ACHN (cell line): ENCODE data around the gene IQGAP2.

Experiments
- DNase-seq: peaks from one replicate; pipeline ENCODE4 v3.0.0-alpha.2; 2015
- in situ Hi-C: cut with HindIII; loops from 2 replicates; pipeline ENCODE4 v1.10.0; 2017; ENCODE audit warnings: low sequenced_read_pairs, low pct_ligation_motif_present, low pct_unique_long_range_greater_than_20kb

IQGAP2 gene

GRCh38 chr5:76380346-76381066 is 22.6 kb upstream of the IQGAP2 start:
- DNase-seq: no peak
- in situ Hi-C loops: no loop called here

DNA sequence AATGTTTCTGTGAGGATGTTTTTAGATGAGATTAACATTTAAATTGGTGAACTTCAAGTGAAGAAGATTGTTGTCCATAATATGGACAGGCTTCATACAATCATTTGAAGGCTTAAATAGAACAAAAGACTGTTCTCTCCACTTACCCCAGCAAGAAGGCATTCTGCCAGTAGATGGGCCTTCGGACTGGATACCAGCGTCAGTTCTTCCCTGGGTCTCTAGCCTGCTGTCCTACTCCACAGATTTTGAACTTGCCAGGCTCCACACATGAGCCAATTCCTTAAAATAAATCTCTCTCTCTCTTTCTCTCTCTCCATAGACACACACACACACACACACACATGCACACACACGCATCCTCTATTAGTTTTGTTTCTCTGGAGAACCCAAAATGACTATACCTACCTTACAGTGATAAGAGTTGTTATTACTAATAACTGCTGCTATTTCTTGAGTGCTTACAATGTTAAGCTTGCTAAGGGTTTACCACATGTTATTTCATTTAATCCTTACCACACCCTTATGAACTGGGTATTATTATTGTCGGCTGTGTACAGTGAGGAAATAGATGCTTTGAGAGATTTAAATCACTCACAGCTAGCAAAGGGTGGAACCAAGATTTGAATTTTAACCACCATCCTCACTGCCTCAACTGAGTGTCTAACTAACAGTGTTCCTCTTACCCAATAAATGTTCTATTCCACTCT is 19.8 kb upstream of the IQGAP2 start:
- no peak for DNase-seq
- in situ Hi-C loops: no loop called here

DNA sequence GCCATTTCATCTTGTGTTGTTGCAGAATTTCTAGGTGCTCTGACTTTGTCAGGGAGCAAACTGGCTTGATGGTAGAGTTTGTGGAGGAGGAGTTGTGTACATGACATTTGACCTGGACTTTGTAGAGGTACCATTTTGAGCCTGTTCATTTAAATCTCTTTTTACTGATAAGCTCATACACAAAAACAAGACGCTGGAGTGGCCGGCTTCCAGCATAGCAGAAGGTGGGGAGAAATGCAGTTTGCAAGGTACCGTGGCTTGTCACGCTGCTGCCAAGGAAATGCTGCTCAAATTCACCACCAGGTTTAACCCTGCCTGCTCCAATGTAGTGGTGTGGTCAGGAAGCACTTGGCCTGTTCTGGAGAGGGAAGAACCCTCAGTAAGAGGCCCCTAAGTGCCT is 18.9 kb upstream of the IQGAP2 start:
- in situ Hi-C loops: no loop called here
- no peak for DNase-seq

DNA sequence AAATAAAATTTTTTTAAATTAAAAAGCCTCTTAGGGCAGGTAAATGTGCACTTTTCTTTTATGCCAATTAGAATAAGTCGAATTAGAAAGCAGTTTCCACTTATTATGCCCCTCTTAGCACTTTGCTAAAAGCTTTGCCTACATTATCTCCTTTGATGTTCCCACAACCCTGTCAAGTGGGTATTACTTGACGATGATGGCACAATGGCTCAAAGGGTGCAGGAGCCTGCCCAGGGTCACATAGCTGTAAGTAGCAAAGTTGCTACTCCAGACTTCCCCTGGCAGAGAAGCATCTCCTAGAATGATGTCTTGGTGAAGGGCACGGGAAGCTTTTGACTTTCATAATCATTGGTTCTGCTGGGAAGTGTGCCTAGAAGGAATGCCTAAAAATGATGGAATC is 18.4 kb upstream of the IQGAP2 start:
- DNase-seq: no peak
- in situ Hi-C loops: no loop called here

DNA sequence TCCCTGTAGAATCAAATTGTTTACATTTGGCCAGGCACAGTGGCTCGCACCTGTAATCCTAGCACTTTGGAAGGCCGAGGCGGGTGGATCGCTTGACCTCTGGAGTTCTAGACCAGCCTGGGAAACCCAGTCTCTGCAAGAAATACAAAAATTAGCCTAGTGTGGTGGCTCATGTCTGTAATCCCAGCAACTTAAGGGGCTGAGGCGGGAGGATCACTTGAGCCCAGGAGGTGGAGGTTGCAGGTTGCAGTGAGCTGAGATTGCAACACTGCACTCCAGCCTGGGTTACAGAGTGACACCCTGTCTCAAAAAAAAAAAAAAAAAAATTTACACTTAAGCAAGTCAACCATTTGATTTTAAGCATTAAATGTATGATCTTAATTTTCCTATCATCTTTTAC is 17.5 kb upstream of the IQGAP2 start:
- in situ Hi-C loops: no loop called here
- DNase-seq: no peak

DNA sequence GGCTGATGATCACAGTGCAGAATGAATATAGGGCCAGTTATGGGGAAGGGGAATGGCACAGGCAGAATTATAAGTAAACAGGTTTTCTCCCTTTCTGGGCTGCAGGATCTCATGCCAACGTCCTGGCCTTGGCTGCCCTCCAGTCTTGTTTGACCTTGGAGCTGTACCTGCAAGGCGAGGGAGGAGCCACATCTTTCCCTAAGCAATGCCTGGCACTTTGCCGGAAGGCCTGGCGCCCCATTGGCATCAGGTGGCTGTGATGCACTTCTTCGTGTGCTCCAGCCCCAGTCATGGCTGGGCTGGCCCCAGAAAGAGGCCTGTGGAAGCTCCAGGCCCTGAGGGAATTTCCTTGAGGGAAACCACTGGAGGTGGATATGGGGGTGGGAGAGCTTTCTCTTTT is 16.7 kb upstream of the IQGAP2 start:
- in situ Hi-C loops: no loop called here
- DNase-seq: no peak

DNA sequence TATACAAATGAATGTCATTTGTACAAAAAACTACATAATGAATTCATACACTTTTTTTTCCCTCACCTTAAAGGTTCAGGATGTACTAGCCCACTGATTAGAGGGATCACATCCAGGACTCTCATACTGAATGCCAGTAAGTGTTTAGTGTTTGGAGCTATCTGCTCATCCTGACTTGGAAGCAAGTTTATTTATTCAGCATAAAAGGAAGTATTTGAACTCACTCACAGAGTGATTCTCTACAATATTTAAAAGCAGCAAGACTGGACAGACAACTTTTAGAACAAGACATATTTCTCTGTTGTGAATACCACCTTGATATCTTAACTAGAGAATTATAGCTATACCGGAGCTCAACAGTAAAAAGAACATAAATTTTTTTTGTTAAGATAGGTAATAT is 14.8 kb upstream of the IQGAP2 start:
- no peak for DNase-seq
- in situ Hi-C loops: no loop called here

DNA sequence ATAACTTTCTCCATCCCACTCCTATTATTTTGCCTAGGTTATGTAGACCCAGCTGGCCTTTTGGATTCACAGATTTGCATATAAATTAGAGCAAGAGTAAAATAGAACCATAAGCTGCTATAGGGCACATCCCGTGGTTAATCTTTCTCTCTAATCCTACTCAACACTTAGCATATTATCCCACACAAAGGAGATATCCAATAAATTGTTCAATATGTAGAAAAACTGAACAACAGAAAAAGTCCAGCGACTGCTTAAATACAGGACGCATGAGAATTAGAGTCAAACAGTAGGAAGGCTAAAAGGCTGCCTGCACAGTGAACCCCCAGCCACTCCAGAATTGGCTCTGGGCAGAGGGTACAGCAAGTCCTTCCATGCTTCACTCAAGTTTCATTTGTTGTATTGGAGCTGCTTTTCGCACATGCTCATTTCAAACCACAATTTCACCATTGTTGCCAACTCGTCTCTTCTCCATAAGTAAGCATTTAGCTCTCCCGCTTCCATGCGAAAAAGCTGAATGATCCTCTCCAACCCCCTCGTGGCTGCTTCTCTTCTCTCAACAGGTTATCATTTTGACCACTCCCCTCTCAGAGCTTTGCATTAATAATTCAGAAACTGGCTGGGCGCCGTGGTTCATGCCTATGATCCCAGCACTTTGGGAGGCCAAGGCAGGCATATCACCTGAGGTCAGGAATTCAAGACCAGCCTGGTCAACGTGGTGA is 14.1 kb upstream of the IQGAP2 start:
- DNase-seq: no peak
- in situ Hi-C loops: no loop called here

DNA sequence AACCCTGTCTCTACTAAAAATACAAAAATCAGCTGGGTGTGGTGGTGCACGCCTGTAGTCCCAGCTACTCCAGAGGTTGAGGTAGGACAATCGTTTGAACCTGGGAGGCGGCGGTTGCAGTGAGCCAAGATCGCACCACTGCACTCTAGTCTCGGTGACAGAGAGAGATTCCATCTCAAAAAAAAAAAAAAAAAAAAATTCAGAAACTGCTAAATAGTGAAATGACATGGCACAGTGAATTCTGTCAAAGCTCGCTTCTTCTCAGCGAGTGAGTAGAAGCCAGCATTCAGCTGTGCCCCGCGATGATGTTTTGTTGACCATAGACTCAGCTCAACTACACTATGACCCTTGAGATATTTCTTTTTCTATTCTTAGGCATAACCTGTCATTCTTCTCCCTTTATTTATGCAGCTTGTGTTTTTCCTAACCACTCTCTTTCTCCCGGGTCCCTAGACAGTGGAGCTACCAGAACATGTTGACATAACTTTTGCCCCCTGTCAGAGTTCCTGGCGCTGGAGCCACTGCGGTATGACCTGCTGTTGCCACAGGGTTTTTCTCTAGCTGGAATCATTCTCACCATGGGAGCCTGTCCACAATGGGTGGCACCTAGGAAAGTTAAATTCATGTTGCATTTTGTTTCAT is 13.5 kb upstream of the IQGAP2 start:
- in situ Hi-C loops: no loop called here

DNA sequence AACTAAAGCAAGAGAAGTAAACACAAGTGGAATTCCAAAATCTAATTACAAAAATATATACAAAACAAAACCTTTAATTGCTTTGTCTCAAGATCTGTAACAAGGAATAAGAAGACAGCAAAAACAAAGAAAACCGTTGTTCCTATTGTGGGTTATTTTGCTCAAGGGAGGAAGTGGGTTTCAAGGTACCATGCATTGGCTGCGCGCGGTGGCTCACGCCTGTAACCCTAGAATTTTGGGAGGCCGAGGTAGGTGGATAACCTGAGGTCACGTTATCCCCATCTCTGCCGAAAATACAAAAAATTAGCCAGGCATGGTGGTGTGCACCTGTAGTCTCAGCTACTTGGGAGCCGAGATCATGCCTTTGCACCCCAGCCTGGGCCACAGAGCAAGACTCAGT is 12.1 kb upstream of the IQGAP2 start:
- DNase-seq: no peak
- in situ Hi-C loops: no loop called here

More for the DNA sequence above, 13.5 kb upstream of the IQGAP2 start:
- DNase-seq: no peak

- DNase-seq: no peak
- in situ Hi-C loops: no loop called here
These were observed 9.9 kb upstream of the IQGAP2 start for GRCh38 chr5:76393035-76393680.

GRCh38 chr5:76397200-76397599 is 5.9 kb upstream of the IQGAP2 start:
- in situ Hi-C loops: no loop called here
- no peak for DNase-seq

DNA sequence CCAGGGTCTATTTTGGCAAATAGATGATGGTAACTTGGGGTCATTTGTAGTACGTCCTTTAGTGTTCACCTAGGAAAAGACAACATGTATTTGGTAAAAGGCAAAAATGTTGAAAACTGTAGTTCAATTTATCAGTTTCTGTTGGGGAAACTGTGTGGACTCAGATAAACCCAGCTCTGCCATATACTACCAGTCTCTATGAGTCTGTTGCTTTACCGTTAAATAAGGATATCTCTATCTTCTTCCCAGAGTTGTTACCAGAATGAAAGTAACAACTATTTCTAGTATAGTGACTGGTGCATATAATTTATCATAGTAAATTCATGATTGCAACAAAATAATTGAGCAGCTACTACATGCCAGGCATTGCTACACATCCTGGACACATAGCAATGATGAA is 3.8 kb upstream of the IQGAP2 start:
- no peak for DNase-seq
- in situ Hi-C loops: no loop called here

- DNase-seq: no peak
- in situ Hi-C loops: no loop called here
These were observed 2.6 kb upstream of the IQGAP2 start for GRCh38 chr5:76400466-76400865.

DNA sequence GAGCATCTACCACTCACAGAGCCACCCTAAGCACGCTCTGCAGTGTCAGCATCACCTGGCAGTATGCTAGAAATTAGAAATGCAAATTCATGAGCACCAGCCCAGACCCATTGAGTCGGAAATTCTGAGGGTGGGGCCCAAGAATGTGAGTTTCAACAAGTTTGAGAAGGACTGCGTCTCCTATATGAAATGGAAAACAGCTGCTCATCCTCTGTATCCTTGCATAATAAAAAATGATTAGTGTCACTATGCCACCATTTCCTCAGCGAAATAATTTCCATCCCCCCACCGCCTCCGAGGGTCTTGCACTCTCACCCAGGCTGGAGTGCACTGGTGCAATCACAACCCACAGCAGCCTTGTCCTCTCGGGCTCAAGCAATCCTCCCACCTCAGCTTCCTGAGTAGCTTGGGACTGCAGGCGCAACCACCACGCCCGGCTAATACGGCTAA is 1.3 kb upstream of the IQGAP2 start:
- in situ Hi-C loops: no loop called here
- no peak for DNase-seq

DNA sequence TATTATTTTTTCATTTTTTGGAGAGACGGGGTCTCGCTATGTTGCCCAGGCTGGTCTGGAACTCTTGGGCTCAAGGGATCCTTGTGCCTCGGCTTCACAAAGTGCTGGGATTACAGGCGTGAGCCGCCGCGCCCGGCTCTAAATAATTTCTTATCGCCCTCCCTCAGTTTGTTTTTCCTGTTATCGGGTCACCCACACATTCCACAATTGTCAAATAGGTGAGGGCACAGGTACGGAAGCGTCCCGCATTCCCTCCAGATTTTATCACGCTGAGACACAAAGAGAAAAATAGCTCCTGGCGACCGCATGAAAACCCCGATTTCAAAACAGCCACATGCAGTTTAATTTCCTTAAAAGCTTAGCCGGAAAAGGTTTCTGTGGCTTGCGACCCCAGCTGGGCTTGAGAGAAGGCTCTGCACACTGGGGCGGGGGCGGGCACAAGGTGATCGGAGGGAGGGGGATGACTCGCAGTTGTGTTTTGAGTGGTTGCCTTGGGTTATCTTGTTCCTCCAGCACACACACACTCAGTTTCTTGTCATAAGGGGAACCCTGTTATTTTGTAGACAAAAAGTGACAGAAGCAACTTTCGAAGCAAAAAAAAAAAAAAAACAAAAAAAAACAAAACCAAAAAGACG is 717 bp upstream of the IQGAP2 start:
- in situ Hi-C loops: no loop called here
- DNase-seq: no peak

DNA sequence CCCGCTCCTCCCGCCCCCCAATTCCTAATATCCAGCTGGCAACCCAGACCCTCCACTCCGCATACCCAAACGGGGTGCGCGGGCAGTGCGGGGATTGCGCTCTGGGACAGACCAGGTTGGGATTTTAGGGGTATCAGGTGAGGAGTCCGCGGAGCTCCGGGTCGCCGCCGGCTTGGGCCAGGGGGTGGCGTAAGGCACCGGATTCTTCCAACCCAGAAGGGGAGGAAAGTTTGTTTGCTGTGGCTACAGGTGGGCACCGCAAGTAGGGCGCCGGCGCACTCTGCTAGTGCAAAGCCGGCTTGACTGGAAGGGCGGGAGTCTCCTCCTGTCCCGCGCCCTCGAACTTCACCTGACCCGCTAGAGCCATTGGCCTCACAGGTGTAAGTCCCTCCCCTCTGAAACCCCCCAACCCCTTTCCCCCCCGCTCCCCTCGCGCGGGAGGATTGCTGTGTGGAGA is 709 bp downstream of the IQGAP2 start:
- DNase-seq: no peak
- in situ Hi-C loops: no loop called here
